ENCODE measurements around the gene SEMG2. TPM values are rescaled to one million over a fixed set of nuclear protein-coding genes. Genes with fewer than 3 reads are reported as not detected.
A peak's percentile ranks its signal among the peaks of the same experiment; 100 is the strongest.

The SEMG2 gene, protein sequence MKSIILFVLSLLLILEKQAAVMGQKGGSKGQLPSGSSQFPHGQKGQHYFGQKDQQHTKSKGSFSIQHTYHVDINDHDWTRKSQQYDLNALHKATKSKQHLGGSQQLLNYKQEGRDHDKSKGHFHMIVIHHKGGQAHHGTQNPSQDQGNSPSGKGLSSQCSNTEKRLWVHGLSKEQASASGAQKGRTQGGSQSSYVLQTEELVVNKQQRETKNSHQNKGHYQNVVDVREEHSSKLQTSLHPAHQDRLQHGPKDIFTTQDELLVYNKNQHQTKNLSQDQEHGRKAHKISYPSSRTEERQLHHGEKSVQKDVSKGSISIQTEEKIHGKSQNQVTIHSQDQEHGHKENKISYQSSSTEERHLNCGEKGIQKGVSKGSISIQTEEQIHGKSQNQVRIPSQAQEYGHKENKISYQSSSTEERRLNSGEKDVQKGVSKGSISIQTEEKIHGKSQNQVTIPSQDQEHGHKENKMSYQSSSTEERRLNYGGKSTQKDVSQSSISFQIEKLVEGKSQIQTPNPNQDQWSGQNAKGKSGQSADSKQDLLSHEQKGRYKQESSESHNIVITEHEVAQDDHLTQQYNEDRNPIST
- total RNA-seq, result not detected in 2 replicates

DNA sequence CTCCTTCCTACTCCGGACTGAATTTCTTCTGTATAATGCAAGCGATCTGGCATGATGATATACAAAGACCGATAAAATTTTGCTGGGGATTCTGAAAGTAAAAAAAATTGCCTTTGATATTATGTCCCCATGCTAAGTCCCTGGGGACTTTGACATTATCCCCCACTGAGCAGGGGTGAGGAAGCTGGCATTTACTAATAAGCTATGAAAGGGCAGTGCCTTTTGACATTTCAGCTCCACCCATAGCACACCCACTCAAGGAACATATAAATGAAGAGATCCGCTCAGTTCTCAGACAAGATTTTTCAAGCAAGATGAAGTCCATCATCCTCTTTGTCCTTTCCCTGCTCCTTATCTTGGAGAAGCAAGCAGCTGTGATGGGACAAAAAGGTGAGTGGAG, at the start of gene SEMG2:
TSS of gene SEMG2 (plus strand) at position 298 of the 400 bp plus-strand sequence. CDS start at position 315, 17 bp downstream.
- TF ChIP-seq, protein P1, sequence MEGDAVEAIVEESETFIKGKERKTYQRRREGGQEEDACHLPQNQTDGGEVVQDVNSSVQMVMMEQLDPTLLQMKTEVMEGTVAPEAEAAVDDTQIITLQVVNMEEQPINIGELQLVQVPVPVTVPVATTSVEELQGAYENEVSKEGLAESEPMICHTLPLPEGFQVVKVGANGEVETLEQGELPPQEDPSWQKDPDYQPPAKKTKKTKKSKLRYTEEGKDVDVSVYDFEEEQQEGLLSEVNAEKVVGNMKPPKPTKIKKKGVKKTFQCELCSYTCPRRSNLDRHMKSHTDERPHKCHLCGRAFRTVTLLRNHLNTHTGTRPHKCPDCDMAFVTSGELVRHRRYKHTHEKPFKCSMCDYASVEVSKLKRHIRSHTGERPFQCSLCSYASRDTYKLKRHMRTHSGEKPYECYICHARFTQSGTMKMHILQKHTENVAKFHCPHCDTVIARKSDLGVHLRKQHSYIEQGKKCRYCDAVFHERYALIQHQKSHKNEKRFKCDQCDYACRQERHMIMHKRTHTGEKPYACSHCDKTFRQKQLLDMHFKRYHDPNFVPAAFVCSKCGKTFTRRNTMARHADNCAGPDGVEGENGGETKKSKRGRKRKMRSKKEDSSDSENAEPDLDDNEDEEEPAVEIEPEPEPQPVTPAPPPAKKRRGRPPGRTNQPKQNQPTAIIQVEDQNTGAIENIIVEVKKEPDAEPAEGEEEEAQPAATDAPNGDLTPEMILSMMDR (IDR thresholded peaks at IDR 0.05; ENCODE audit: insufficient read depth, low read depth, low read length), result no peak
- H3K4me3 ChIP-seq (ENCODE audit: low read depth, low read length), result no peak within 1 kb of the TSS
- DNase-seq (ENCODE audit: low read depth), result no peak

DNA sequence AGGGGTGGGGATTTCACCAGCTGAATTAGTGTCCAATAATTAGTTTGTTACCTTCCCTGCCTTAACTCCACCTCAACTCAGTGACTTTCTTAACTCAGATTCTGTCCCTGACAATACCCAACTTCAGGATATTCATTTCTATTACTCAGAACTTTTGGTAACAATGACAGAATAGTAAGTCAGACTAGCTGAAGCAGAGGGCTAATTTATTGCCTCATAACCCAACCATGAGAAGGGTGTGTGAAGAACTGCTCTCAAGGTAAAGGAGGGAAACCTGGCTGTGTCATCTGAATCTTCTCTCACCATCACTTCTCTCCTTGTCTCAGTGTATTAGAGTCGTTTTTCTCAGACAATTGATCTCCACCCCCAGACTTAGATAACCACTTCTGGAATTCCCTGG, 47.7 kb upstream of the SEMG2 start:
- H3K4me3 ChIP-seq (ENCODE audit: low read depth, low read length), result no peak overlapping the region
- DNase-seq (ENCODE audit: low read depth), result no peak
- TF ChIP-seq, protein P1 (IDR thresholded peaks at IDR 0.05; ENCODE audit: insufficient read depth, low read depth, low read length), result no peak

DNA sequence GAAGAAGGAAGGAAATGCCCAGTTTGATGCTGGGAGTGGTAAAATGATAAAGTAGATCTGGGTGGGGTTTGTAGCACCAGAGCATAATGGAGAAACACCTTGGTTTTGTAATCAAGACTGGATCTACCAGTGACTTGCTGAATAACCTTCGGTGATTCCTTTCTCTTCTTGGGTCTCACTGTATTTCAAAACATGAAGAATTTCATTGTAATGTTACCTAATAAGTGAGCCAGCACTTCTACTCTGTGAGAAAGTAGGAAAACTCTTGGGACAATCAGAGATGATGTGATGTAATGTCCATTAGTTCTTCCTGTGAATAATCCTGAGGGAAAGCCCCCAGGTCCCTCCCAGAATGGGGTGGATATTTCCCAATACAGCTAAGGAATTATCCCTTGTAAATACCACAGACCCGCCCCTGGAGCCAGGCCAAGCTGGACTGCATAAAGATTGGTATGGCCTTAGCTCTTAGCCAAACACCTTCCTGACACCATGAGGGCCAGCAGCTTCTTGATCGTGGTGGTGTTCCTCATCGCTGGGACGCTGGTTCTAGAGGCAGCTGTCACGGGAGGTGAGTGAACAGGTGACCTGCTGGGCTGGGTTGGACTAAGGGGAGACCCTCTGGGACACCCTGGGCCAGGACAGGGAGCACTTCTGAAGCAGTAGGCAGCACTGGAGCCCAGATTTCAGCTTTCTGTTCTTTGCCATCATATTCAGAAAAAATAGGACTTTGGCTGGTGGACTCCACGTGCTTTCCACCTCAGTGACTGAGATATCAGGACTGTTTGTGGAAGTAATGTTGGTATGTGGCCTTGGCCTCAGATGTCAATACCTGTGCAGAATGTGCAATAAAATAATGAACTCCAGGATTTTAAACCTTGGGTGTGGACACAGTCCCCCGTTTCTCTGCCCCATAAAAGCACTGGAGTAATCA, 46.5 kb upstream of the SEMG2 start, which contains the start of gene PI3:
TSS of gene PI3 (plus strand) at position 469 of the 931 bp plus-strand sequence. CDS start at position 490, 21 bp downstream.
- no peak within 1 kb of the TSS for H3K4me3 ChIP-seq (ENCODE audit: low read depth, low read length)
- DNase-seq (ENCODE audit: low read depth), result peak; percentile 76
- TF ChIP-seq, protein P1 (IDR thresholded peaks at IDR 0.05; ENCODE audit: insufficient read depth, low read depth, low read length), result no peak

DNA sequence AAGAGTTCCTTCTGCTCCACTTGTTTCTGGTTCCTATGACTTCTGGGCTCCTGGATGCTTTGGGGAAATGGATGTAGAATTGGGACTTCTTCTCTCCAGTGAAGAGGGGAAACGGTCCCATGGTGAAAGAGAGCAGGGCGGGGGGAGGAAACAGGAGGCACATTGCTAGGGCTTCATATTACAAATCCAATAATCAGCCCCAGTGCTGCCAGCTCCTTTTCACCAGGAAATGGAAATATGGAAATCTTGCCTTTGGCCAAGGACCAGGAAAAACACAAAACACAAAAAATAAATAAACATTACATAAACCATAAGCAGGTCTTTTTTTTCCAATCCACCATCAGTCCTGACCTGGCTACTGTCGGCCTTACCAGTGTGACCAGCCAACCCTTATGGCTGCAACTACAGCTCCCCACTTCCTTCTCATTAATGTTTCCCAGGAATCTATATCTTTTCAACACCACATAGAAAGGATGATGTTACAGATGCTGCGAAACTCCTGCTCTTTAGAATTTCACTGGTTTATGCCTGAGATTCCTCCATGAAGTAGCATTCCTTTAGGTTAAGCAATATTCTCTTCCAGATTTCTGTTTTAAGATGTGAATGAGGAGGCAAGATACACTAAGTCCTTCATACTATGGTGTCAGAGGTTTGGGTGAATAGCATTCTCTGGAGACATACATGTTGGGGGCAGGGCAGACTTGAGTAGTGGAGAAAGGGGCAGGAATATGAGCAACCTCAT, 44.5 kb upstream of the SEMG2 start:
- H3K4me3 ChIP-seq (ENCODE audit: low read depth, low read length), result no peak overlapping the region
- peak; percentile 14 for DNase-seq (ENCODE audit: low read depth)
- TF ChIP-seq, protein P1 (IDR thresholded peaks at IDR 0.05; ENCODE audit: insufficient read depth, low read depth, low read length), result no peak

DNA sequence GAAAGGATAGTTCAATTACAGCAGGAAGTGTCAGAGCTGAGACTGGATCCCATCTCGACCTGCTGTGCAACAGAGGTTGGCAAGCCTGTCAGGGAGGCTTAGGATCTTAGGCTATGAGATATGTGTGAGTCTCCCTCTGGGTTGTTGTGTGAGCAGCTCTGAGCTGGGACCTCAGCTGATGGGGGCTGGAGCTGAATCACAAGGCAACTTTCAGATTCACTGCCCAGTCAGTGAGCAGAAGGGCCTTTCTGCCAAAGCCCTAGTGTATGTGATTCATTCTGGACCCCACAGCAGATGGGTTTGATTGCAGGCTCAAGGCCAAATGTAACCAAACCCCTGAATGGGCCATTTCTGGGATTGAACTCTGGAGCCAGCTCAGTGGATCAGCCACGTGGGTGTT, 42.0 kb upstream of the SEMG2 start:
- TF ChIP-seq, protein P1 (IDR thresholded peaks at IDR 0.05; ENCODE audit: insufficient read depth, low read depth, low read length), result no peak
- no peak for DNase-seq (ENCODE audit: low read depth)
- no peak overlapping the region for H3K4me3 ChIP-seq (ENCODE audit: low read depth, low read length)

DNA sequence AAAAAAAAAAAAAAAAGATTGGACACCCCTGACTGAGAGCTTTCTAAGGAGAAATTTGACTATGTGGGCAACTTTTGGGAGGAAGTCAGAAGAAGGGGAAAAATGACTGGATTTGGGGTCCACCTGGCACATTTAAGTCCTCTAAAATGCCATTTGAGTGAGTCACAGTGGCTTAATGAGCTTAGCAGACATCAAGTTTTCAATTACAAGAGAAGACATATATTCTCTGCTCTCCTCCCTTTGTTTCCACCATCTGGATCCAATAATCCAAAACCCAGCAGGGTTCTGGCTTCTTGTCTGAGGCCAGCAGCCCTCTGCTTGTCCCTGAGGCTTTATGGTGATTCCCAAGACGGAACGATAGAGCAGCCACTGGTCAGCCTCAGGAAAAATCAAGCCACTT, 39.5 kb upstream of the SEMG2 start:
- DNase-seq (ENCODE audit: low read depth), result no peak
- TF ChIP-seq, protein P1 (IDR thresholded peaks at IDR 0.05; ENCODE audit: insufficient read depth, low read depth, low read length), result no peak
- no peak overlapping the region for H3K4me3 ChIP-seq (ENCODE audit: low read depth, low read length)
